ENCODE data around the gene CHMP2B.

GRCh38 chr3:87196879-87197278 lies 30.2 kb upstream of the CHMP2B start:
- no peak for TF ChIP-seq POLR2A (IDR thresholded peaks at IDR 0.05)
- TF ChIP-seq, protein P1, sequence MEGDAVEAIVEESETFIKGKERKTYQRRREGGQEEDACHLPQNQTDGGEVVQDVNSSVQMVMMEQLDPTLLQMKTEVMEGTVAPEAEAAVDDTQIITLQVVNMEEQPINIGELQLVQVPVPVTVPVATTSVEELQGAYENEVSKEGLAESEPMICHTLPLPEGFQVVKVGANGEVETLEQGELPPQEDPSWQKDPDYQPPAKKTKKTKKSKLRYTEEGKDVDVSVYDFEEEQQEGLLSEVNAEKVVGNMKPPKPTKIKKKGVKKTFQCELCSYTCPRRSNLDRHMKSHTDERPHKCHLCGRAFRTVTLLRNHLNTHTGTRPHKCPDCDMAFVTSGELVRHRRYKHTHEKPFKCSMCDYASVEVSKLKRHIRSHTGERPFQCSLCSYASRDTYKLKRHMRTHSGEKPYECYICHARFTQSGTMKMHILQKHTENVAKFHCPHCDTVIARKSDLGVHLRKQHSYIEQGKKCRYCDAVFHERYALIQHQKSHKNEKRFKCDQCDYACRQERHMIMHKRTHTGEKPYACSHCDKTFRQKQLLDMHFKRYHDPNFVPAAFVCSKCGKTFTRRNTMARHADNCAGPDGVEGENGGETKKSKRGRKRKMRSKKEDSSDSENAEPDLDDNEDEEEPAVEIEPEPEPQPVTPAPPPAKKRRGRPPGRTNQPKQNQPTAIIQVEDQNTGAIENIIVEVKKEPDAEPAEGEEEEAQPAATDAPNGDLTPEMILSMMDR (IDR thresholded peaks at IDR 0.05), result no peak
- TF ChIP-seq EP300 (IDR thresholded peaks at IDR 0.05), result no peak

Data from tibial nerve (tissue), 4 donors.